GM21390 (cell line): Measurements from ENCODE around the gene HOMEZ.
"Not testable (repeated sequence)": the region's sequence is repeated elsewhere in the genome, so short reads cannot be mapped to it uniquely, and the experiment has no call there.

Source experiments
- ATAC-seq: cut with Tn5 transposase; IDR thresholded peaks from one replicate; pipeline ENCODE4 v1.9.1; 2021; ENCODE audit not compliant: unreplicated experiment

The HOMEZ gene

GRCh38 chr14:23285530-23286019 lies 357 bp downstream of the HOMEZ start:
- peak; percentile 20 for ATAC-seq

GRCh38 chr14:23284654-23285529 lies 1.0 kb downstream of the HOMEZ start:
- ATAC-seq, result no peak

- no peak for ATAC-seq
Measured at GRCh38 chr14:23281247-23281646, 4.7 kb downstream of the HOMEZ start.

- ATAC-seq, result not testable (repeated sequence)
Measured at GRCh38 chr14:23277928-23278327, 8.0 kb downstream of the HOMEZ start.

GRCh38 chr14:23277189-23277588 lies 8.7 kb downstream of the HOMEZ start:
- ATAC-seq, result no peak

GRCh38 chr14:23275412-23275811 lies 10.5 kb downstream of the HOMEZ start:
- ATAC-seq, result no peak

GRCh38 chr14:23269193-23269592 lies 16.7 kb downstream of the HOMEZ start:
- no peak for ATAC-seq

GRCh38 chr14:23260849-23261248 lies 25.1 kb downstream of the HOMEZ start:
- not testable (repeated sequence) for ATAC-seq

GRCh38 chr14:23259426-23259825 lies 26.5 kb downstream of the HOMEZ start:
- ATAC-seq, result no peak

- ATAC-seq, result no peak
Measured at GRCh38 chr14:23258256-23258655, 27.7 kb downstream of the HOMEZ start.

- ATAC-seq, result no peak
Measured at GRCh38 chr14:23252420-23253333, 33.3 kb downstream of the HOMEZ start.

GRCh38 chr14:23252006-23252405 lies 33.9 kb downstream of the HOMEZ start:
- no peak for ATAC-seq

GRCh38 chr14:23249824-23250223 lies 36.1 kb downstream of the HOMEZ start:
- no peak for ATAC-seq

- ATAC-seq, result no peak
Measured at GRCh38 chr14:23248601-23249000, 37.3 kb downstream of the HOMEZ start.

- no peak for ATAC-seq
Measured at GRCh38 chr14:23245282-23245681, 40.6 kb downstream of the HOMEZ start.

- ATAC-seq, result no peak
Measured at GRCh38 chr14:23243066-23243465, 42.9 kb downstream of the HOMEZ start.

GRCh38 chr14:23242076-23242475 lies 43.9 kb downstream of the HOMEZ start:
- ATAC-seq, result no peak

- ATAC-seq, result not testable (repeated sequence)
Measured at GRCh38 chr14:23241061-23241715, 44.7 kb downstream of the HOMEZ start.

- ATAC-seq, result no peak
Measured at GRCh38 chr14:23240661-23241060, 45.3 kb downstream of the HOMEZ start.

GRCh38 chr14:23237772-23238594 lies 47.9 kb downstream of the HOMEZ start, which contains the start of gene RNF212B:
TSS of gene RNF212B (plus strand) at chr14:23237936. CDS start at chr14:23240346, 2,410 bp downstream.
- ATAC-seq, result no peak
